ENCODE measurements around the gene TLR1.

DNA sequence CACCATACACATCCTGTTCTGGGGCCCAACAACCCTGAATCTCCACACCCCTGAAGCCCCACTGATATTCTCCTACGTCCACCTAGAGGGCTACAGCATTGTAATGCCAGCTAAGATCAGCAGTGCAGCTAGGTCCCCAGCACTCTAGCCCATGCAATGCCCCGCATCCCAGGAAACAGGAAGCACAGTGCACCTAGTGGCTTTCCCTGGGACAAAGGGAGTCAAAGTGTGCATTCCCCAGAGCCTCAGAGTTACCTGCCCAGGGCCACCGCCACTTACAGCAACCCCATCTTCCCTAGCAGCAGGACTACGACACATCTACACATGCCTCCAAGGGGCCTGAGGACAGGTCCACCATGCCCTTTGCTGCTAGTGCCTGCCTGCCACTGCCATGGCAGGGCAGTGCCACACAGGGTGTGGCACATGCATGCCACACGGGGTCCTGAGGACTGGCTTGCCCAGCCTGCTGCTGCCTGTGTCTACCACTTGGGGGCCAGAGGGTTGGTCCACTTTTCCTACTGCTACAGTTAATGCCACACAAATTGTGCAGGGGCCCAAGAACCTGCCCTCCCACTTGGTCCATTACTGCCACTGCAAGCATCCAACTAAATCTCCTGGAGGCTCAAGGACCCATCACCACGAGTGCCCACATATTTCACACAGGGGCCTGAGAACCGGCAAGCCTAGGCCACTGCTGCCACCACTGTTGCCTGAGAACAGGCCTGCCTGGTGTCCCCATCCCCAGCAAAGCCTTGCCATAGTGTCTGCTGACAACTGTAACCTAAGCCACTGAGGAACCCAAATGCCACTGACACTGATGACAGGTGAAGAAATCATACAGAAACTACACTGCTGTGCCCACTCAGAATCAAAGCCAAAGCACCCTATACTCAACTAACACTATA is 28.3 kb upstream of the TLR1 start:
- TF ChIP-seq TAF1 (IDR thresholded peaks at IDR 0.05; ENCODE audit: borderline replicate concordance, low read depth, low read length) (no peak), POLR2A (IDR thresholded peaks at IDR 0.05; ENCODE audit: low read depth, low read length) (no peak), POLR2AphosphoS5 (IDR thresholded peaks at IDR 0.05; ENCODE audit: low read depth, low read length) (no peak)
